Coronary artery (tissue), 2 donors: ENCODE data around the gene CHN2.

Source experiments
- DNase-seq: peaks from one replicate; pipeline ENCODE4 v3.0.0-alpha.2; 2017; ENCODE audit warnings: low spot score
- H3K27ac ChIP-seq, 2 donors: fragments of 200-600 bp; sonication (generic); one replicate each; pipeline ENCODE4 v1.5.1; 2016 to 2019
- H3K4me3 ChIP-seq: fragments of 200-600 bp; sonication (generic); 2 replicates; pipeline ENCODE4 v1.5.1; 2016; ENCODE audit warnings: mild to moderate bottlenecking, moderate library complexity
- TF ChIP-seq, protein P1 (sequence below): fragments of 200-600 bp; sonication (generic); IDR thresholded peaks from one replicate; pipeline ENCODE4 v1.5.1; 2019; ENCODE audit warnings: antibody characterized with exemption

Gene CHN2

DNA sequence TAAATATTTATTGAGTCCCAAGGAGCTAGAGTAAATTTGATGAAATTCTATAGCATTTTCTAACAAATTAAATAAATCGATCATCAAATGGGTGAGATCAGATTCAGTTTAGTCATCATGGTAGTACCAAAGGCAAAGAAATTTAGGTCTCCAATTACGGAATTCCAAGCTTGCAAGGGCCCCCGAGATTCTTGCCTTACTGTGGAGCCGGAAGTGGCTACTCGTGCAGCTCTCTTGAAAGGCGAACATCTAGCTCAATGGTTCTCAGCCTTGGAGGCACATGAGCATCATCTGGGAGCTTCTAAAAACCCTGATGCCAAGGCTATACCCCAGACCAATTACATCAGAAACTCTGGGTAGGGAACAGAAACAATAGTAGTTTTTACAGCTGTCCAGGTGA, 251.2 kb downstream of the CHN2 start:
- Histone ChIP-seq H3K27ac (no peak overlapping the region), H3K4me3 (no peak overlapping the region)
- TF ChIP-seq, protein P1, sequence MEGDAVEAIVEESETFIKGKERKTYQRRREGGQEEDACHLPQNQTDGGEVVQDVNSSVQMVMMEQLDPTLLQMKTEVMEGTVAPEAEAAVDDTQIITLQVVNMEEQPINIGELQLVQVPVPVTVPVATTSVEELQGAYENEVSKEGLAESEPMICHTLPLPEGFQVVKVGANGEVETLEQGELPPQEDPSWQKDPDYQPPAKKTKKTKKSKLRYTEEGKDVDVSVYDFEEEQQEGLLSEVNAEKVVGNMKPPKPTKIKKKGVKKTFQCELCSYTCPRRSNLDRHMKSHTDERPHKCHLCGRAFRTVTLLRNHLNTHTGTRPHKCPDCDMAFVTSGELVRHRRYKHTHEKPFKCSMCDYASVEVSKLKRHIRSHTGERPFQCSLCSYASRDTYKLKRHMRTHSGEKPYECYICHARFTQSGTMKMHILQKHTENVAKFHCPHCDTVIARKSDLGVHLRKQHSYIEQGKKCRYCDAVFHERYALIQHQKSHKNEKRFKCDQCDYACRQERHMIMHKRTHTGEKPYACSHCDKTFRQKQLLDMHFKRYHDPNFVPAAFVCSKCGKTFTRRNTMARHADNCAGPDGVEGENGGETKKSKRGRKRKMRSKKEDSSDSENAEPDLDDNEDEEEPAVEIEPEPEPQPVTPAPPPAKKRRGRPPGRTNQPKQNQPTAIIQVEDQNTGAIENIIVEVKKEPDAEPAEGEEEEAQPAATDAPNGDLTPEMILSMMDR = no peak
- no peak for DNase-seq

DNA sequence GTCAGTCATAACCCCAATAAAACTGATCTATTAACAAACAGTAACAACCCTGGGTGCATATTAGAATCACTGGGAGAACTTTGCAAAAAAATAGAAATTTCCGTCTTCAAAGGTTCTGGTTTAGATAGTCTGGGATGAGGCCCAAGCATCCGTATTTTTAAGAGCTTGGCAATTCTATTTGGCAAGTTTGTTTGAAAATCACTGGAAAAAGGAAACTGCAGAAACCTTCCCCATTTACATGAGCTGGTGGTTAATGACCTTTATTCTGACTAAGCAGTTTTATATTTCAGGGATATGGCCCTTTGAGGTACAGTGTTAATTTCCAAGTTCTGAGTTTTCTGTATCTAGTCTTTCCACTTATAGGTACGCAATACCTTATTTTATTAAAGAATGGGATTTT, 253.3 kb downstream of the CHN2 start:
- TF ChIP-seq, protein P1 = no peak
- no peak overlapping the region for H3K27ac ChIP-seq
- no peak overlapping the region for H3K4me3 ChIP-seq
- DNase-seq = no peak

DNA sequence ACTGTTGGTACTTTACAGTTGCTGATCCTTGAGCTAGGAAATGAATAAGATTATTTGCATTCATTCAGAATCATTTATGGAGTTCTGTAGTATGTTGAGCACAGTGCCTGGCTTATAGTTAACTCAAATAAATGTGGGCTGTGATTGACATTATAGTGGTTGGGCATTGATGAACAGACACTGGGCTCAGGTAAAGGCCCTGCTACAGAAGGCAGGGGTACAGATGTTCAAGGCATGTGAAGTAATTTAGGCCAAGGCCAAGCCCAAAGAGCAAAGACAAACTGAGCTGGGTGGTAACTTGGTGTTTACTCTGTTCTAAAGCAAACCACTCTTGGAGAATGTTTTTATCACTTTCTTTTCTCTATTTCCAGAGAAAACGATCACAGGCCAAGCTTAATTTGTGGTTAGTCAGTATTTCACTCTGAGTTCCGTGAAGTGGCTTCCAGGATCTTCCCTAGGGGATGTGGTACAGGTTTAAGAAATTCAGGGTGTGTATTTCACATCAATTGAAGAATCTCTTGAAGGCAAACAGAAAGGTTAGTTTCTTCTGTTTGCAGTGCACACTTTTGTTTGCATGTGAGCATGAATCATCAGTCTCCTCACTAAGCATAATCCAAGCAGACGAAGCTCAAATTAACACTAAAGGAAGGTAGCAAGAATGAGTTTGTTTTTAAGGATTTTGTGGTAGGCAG, 255.1 kb downstream of the CHN2 start:
- H3K27ac ChIP-seq = no peak overlapping the region
- DNase-seq = no peak
- TF ChIP-seq, protein P1 = no peak
- no peak overlapping the region for H3K4me3 ChIP-seq

DNA sequence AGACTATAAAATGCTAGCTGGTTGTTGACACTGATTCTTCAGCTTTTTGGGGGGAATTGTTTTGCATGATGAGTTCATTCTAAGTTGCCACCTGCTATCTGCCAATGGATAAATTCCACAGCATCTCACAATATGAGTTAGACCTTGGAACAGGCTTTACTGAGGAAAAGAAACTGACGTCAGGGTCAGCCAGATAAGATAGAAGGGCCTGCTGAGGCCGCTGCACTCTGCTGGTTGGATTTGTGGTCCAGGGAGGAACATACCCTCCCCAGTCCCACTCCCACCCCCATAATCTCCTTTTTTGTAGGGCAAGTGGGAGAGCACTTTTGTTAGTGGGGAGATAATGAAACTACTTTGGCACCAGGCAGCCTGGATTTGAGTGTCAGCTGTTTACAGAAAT, 258.4 kb downstream of the CHN2 start:
- no peak for DNase-seq
- TF ChIP-seq, protein P1 = no peak
- Histone ChIP-seq H3K27ac (no peak overlapping the region), H3K4me3 (no peak overlapping the region)

DNA sequence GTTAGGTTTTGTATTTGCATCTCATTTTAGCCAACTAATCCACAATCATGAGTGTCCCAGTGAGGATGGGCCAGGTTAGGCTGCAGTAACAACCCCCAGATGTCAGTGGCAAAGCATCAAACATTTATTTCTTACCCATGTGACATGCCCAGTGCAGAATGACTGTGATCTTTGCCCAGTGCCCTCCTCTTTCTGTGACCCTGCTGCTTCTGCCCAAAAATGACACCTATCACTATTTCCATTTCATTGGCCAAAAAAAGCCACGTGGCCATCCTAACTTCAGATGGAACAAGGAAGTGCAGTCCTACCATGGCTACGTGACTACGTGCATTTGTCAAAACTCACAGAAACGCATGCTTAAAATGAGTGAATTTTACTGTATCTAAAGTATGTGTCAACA, 259.9 kb downstream of the CHN2 start:
- TF ChIP-seq, protein P1 = no peak
- no peak overlapping the region for H3K27ac ChIP-seq
- no peak for DNase-seq
- H3K4me3 ChIP-seq = no peak overlapping the region

DNA sequence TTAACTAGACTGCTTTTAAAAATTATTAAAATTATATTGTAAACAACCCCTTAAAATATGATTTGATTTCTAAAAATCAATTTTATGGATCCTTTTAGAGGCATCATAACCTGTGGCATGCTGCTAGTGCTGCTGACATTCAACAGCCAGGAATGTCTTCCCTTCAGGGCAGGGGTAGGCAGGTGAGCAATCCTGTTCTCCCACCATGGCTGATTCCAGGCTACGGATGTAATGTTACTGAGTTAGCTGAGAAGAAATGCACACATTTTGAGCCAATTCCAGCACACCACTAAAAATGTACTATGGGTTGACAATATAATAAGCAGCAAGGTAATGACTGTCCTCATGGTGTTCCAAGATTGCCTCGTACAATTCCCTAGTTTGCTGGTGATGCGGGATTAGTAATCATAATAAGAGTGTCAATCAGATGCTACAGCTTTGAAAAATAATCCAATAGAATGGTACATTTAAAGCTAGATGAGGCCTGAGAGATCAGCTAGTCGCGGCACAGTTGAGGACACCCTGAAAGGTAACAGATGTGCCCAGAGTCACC, 260.4 kb downstream of the CHN2 start:
- TF ChIP-seq, protein P1 = no peak
- DNase-seq = no peak
- no peak overlapping the region for H3K27ac ChIP-seq
- H3K4me3 ChIP-seq = no peak overlapping the region

DNA sequence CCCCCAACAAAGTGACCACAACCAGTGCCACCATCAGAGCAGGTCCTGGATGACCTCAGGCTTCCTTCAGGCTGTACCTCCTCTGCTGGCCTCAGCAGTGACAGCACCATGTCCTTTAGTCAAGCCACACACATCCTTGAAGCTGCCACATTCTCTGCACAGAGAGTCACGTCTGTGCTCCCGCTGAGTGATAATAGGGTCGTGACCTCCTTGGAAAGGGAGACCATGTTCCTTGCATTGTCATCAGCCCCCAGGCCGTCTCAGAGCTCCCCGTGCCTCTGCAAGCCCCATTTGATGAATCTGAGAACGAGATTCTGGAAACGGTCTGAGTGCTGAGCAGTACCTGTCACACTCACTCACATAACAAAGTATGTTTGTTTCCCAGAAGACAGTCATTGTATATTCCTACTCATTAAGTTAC, 262.6 kb downstream of the CHN2 start:
- H3K4me3 ChIP-seq = no peak overlapping the region
- TF ChIP-seq, protein P1 = no peak
- H3K27ac ChIP-seq = no peak overlapping the region
- no peak for DNase-seq
